Measurements from ENCODE around the gene TLR5.

TLR5 gene

DNA sequence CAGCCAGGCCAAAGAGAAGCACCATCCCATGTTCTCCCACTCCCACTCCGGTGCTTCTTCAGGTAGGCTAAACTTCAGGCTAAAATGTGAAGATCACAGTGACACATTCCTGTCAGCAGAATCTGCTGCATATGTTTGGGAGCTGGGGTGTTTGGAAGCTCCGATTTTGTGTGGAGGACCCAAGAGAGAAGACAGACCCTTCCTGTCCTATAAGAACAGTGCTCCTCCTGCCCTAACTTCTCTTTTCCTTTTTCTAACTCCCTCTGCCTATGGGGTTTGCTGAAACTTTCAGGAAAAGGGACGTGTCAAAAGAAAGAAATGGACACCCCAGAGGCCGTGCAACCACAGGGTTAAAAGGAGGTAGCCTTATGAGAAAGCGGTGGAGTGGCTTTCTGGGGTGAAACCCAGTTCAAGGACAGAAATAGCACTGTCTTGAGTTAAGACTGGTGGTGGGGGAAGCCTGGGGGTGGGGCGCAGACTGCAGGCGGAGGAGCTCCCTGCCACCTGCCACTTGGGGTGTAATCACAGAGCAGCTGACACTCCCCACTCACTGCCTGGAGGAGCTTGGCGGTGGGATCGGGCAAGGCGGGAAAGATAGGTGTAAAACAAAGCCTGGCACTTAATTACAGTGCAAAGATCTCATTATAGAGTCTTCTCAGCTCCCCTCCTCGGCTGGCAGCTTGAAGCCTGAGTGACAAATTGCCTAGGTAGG, 645 bp upstream of the TLR5 start:
- in situ Hi-C loops (cut with HindIII; ENCODE audit: low sequenced_read_pairs), result loop anchor here (5.0 kb wide), 1 partner anchor 359 kb away; no protein-coding TSS in a partner anchor
- peak overlapping the region; percentile 55 for H3K4me3 ChIP-seq (ENCODE audit: low read depth, low read length)
- no peak for DNase-seq (ENCODE audit: low read depth)
- TF ChIP-seq CTCF (IDR thresholded peaks at IDR 0.05; ENCODE audit: low read depth, low read length, missing control alignments), result no peak

DNA sequence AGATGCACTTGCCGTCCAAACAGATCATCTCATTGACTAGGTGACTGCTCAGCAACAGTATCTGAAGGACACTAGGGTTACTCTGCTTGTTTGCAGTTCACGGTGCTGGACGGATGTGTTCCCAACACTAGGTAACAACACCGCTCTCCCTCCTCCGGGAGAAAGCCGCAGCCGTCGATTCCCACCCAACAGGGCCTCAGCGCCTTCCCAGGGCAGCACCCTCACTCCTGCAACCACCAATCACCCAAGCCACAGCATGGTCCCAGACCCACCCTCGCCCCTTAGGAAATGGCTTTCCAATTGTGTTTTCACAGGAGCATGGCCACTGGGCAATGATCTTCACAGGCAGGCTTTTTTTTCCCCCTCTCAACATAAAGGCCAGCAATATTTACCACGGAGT, 779 bp downstream of the TLR5 start:
- no peak for TF ChIP-seq CTCF (IDR thresholded peaks at IDR 0.05; ENCODE audit: low read depth, low read length, missing control alignments)
- in situ Hi-C loops (cut with HindIII; ENCODE audit: low sequenced_read_pairs), result loop anchor here (5.0 kb wide), 1 partner anchor 360 kb away; no protein-coding TSS in a partner anchor
- no peak for DNase-seq (ENCODE audit: low read depth)
- H3K4me3 ChIP-seq (ENCODE audit: low read depth, low read length), result peak overlapping the region; percentile 55

DNA sequence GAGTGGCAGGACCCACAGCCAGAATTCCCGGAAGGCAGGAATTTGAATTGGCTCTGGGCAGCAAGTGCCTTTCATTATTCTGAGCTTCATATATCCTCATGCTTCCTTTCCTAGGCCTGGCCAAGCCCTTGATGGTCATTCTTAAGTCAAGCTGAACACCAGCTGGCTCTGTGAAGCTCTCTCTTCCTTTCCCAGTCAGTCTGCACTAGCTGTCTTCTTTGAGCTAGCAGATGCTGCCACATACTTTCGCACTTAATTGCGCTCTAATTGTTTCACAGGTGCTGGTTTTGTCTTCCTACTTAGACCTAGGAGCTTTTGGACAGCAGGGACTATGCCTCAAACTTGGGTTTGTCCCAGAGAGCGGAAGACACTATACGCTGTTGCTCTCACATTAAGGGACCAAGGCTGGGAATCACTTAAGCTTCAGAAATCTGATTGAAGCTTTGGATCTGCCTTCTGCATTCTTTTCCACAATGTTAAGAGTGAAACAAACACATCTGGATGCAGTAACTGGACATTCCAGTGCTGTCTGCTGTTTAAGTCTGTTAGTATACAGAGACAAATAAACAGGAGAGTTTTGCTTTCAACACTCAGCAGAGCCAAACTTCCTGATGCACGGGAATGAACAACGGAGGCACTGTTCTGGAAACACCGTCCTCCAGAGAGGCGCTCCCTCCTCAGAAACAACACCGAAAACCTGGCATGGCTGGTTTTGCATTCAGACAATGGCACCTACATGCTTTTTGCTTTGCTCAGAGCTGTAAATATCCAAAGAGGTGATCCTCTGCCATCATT, 2.2 kb downstream of the TLR5 start:
- no peak for DNase-seq (ENCODE audit: low read depth)
- in situ Hi-C loops (cut with HindIII; ENCODE audit: low sequenced_read_pairs), result loop anchor here (5.0 kb wide), 1 partner anchor 361 kb away; no protein-coding TSS in a partner anchor
- TF ChIP-seq CTCF (IDR thresholded peaks at IDR 0.05; ENCODE audit: low read depth, low read length, missing control alignments), result no peak
- no peak overlapping the region for H3K4me3 ChIP-seq (ENCODE audit: low read depth, low read length)

DNA sequence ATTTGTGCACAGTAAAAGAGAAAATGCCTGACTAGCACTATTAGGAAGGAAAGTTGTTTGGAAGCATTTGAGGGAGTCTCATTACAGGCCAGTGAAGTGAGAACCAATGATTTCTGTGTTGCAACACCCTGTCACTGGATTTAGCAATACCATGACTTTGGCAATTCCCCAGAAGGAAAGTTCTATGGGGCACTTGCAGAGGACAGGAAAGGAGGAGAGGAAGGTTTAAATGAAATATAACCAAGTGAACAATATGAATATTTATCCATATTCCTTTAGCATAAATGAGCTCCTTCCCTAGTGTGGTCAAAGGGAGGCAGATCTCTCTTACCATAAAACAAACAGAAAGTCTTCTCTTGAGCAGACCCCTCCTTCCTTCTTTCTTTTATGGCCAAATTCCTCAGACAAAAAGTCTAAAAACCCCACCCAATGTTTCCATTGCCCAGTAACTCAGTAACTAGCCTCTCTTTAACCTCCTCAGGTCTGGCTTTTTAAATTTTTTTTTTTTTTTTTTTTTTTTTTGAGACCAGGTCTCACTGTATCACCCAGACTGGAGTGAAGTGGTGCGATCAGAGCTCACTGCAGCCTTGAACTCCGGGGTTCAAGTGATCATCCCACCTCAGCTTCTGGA, 5.5 kb downstream of the TLR5 start:
- in situ Hi-C loops (cut with HindIII; ENCODE audit: low sequenced_read_pairs), result loop anchor here (5.0 kb wide), 1 partner anchor 550 kb away; no protein-coding TSS in a partner anchor
- no peak overlapping the region for H3K4me3 ChIP-seq (ENCODE audit: low read depth, low read length)
- DNase-seq (ENCODE audit: low read depth), result no peak
- TF ChIP-seq CTCF (IDR thresholded peaks at IDR 0.05; ENCODE audit: low read depth, low read length, missing control alignments), result no peak

GRCh38 chr1:223136086-223136485, 7.0 kb downstream of the TLR5 start:
- no peak for DNase-seq (ENCODE audit: low read depth)
- no peak for TF ChIP-seq CTCF (IDR thresholded peaks at IDR 0.05; ENCODE audit: low read depth, low read length, missing control alignments)
- in situ Hi-C loops (cut with HindIII; ENCODE audit: low sequenced_read_pairs), result loop anchor here (5.0 kb wide), 1 partner anchor 551 kb away; no protein-coding TSS in a partner anchor
- no peak overlapping the region for H3K4me3 ChIP-seq (ENCODE audit: low read depth, low read length)
